MM.1S (cell line): Measurements from ENCODE around the gene BHLHA9.

Experiments
- DNase-seq: peaks from one replicate; pipeline ENCODE4 v3.0.0-alpha.2; 2015
- H2AFZ ChIP-seq: fragments of 300-600 bp; sonication (generic); 2 replicates; pipeline ENCODE4 v1.6.0; 2016; ENCODE audit warnings: antibody characterized with exemption, low read length
- H3F3A ChIP-seq: fragments of 300-600 bp; sonication (generic); 2 replicates; pipeline ENCODE4 v1.6.1; 2016; ENCODE audit warnings: mild to moderate bottlenecking, antibody characterized with exemption, low read length, moderate library complexity, mixed read lengths; ENCODE audit not compliant: insufficient read depth
- H3K27ac ChIP-seq: fragments of 300-600 bp; sonication (generic); 2 replicates; pipeline ENCODE4 v1.5.1; 2016; ENCODE audit warnings: mild to moderate bottlenecking, low read length
- H3K27me3 ChIP-seq: fragments of 300-600 bp; sonication (generic); replicated peaks from 2 replicates; pipeline ENCODE4 v1.6.0; 2016; ENCODE audit warnings: low read length; ENCODE audit not compliant: insufficient read depth
- H3K36me3 ChIP-seq: fragments of 300-600 bp; sonication (generic); replicated peaks from 2 replicates; pipeline ENCODE4 v1.6.1; 2016; ENCODE audit warnings: mild to moderate bottlenecking, low read length, mixed read lengths; ENCODE audit not compliant: insufficient read depth
- H3K4me1 ChIP-seq: fragments of 300-600 bp; sonication (generic); 2 replicates; pipeline ENCODE4 v1.6.1; 2016; ENCODE audit warnings: low read length, mixed read lengths
- H3K4me2 ChIP-seq: fragments of 300-600 bp; sonication (generic); 2 replicates; pipeline ENCODE4 v1.6.0; 2016; ENCODE audit warnings: low read depth, low read length
- H3K4me3 ChIP-seq: fragments of 300-600 bp; sonication (generic); 2 replicates; pipeline ENCODE4 v1.5.1; 2016; ENCODE audit warnings: low read length, mixed read lengths
- H3K79me2 ChIP-seq: fragments of 300-600 bp; sonication (generic); 2 replicates; pipeline ENCODE4 v1.6.1; 2016; ENCODE audit warnings: mixed run types, low read length, mixed read lengths
- H3K9ac ChIP-seq: fragments of 300-600 bp; sonication (generic); 2 replicates; pipeline ENCODE4 v1.6.1; 2016; ENCODE audit warnings: low read length, mixed read lengths
- H3K9me2 ChIP-seq: fragments of 300-600 bp; sonication (generic); replicated peaks from 2 replicates; pipeline ENCODE4 v1.6.1; 2016; ENCODE audit warnings: mild to moderate bottlenecking, low read length, mixed read lengths; ENCODE audit not compliant: insufficient read depth
- H3K9me3 ChIP-seq: fragments of 300-600 bp; sonication (generic); replicated peaks from 2 replicates; pipeline ENCODE4 v1.6.1; 2016; ENCODE audit warnings: mild to moderate bottlenecking, low read length, mixed read lengths; ENCODE audit not compliant: insufficient read depth
- H4K20me1 ChIP-seq: fragments of 300-600 bp; sonication (generic); 2 replicates; pipeline ENCODE4 v1.6.1; 2016; ENCODE audit warnings: mild to moderate bottlenecking, low read length, moderate library complexity, mixed read lengths; ENCODE audit not compliant: insufficient read depth
- CTCF ChIP-seq: fragments of 300-600 bp; sonication (generic); IDR thresholded peaks from 2 replicates; pipeline ENCODE4 v1.5.1; 2016; ENCODE audit warnings: antibody characterized with exemption, low read length, mixed read lengths
- EZH2 ChIP-seq: fragments of 300-600 bp; sonication (generic); optimal IDR thresholded peaks from 2 replicates; pipeline ENCODE3; 2017; ENCODE audit warnings: low read depth, mild to moderate bottlenecking, antibody characterized with exemption, low read length, mixed read lengths
- EZH2phosphoT487 ChIP-seq: fragments of 300-600 bp; sonication (generic); IDR thresholded peaks from 2 replicates; pipeline ENCODE4 v1.6.1; 2018; ENCODE audit warnings: antibody characterized with exemption, low read length

The BHLHA9 gene

GRCh38 chr17:1271441-1271840, 1.2 kb downstream of the BHLHA9 start:
- Histone ChIP-seq H2AFZ (no peak overlapping the region), H3K79me2 (no peaks in the 10 kb centered on the region), H4K20me1 (no peaks in the 10 kb centered on the region)

GRCh38 chr17:1272701-1273100, 2.5 kb downstream of the BHLHA9 start:
- Histone ChIP-seq H3K79me2 (no peaks in the 10 kb centered on the region), H3K27me3 (peaks cover 61% of the 10 kb centered on the region), H3K9me2 (no peaks in the 10 kb centered on the region), H3K36me3 (no peaks in the 10 kb centered on the region), H3K4me1 (no peaks in the 10 kb centered on the region), H3F3A (peaks cover 3% of the 10 kb centered on the region; the same call in 1 of the 2 replicates), H3K27ac (no peak overlapping the region), H3K9ac (no peak overlapping the region), H4K20me1 (no peaks in the 10 kb centered on the region), H3K9me3 (no peaks in the 10 kb centered on the region), H3K4me3 (no peak overlapping the region), H2AFZ (no peak overlapping the region), H3K4me2 (no peak overlapping the region)
- no peak for DNase-seq
- no peak for TF ChIP-seq CTCF
- TF ChIP-seq EZH2phosphoT487: no peak

More at GRCh38 chr17:1271441-1271840, 1.2 kb downstream of the BHLHA9 start:
- DNase-seq: no peak
- Histone ChIP-seq H3K4me2 (no peak overlapping the region), H3K9ac (no peak overlapping the region), H3K4me3 (no peak overlapping the region), H3K27me3 (peaks cover 66% of the 10 kb centered on the region), H3K36me3 (no peaks in the 10 kb centered on the region), H3K4me1 (no peaks in the 10 kb centered on the region), H3F3A (peaks cover 3% of the 10 kb centered on the region; the same call in 1 of the 2 replicates), H3K9me3 (no peaks in the 10 kb centered on the region), H3K27ac (no peak overlapping the region), H3K9me2 (no peaks in the 10 kb centered on the region)
- no peak for TF ChIP-seq EZH2phosphoT487
- no peak for TF ChIP-seq EZH2
- TF ChIP-seq CTCF: no peak

- H3K4me2 ChIP-seq: no peak overlapping the region
- H3K9me2 ChIP-seq: no peaks in the 10 kb centered on the region
- no peaks in the 10 kb centered on the region for H3K36me3 ChIP-seq
- H3K27me3 ChIP-seq: peaks cover 68% of the 10 kb centered on the region
- H4K20me1 ChIP-seq: no peaks in the 10 kb centered on the region
- no peak for DNase-seq
- no peaks in the 10 kb centered on the region for H3F3A ChIP-seq
- TF ChIP-seq CTCF: no peak
- no peak for TF ChIP-seq EZH2
- no peak for TF ChIP-seq EZH2phosphoT487
- H3K4me3 ChIP-seq: no peak overlapping the region
- H3K4me1 ChIP-seq: no peaks in the 10 kb centered on the region
- H3K79me2 ChIP-seq: no peaks in the 10 kb centered on the region
- no peak overlapping the region for H3K27ac ChIP-seq
- H3K9ac ChIP-seq: no peak overlapping the region
- no peak overlapping the region for H2AFZ ChIP-seq
- H3K9me3 ChIP-seq: no peaks in the 10 kb centered on the region
Measured at GRCh38 chr17:1273492-1274244, 3.4 kb downstream of the BHLHA9 start.
